ENCODE results near the gene ATP5F1D. TPM values are rescaled to one million over a fixed set of nuclear protein-coding genes. Genes with fewer than 3 reads are reported as not detected.

The ATP5F1D gene
- total and polyA plus RNA-seq, 2 experiments from 2014 or later, result 139 to 396 TPM

DNA sequence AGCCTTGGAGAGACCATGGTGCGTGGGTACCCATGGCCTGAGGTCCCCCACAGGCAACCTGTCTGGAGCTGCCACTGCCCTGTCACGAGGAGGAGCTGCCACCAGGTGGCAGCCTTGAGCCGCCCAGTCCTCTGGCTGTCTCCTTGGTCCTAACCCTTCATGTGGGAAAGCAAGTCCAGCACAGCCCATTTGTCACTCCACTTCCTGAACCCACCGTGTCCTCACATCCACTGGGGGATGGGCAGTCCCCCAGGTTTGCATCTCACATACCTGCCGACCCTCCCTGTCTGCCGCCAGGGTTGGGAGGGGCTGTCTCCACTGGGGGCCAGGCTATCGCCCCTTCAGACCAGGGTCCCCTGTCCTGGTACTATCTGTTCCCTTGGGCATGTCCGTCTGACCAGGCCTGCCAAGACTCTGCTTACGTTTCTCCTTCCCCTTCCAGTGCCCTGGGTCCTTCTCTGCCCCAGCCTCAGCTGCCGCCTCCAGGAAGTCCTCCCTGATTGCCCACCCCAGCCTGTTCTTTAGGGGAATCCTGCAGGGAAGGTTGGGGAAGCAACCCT lies 38.3 kb downstream of the ATP5F1D start:
- Mint-ChIP-seq H3K36me3 (ENCODE audit: low read depth) (peaks cover 12% of the 10 kb centered on the region; the same call in 2 of the 3 replicates), H3K27ac (peak overlapping the region; percentile 67; the same call in 1 of the 2 replicates)

DNA sequence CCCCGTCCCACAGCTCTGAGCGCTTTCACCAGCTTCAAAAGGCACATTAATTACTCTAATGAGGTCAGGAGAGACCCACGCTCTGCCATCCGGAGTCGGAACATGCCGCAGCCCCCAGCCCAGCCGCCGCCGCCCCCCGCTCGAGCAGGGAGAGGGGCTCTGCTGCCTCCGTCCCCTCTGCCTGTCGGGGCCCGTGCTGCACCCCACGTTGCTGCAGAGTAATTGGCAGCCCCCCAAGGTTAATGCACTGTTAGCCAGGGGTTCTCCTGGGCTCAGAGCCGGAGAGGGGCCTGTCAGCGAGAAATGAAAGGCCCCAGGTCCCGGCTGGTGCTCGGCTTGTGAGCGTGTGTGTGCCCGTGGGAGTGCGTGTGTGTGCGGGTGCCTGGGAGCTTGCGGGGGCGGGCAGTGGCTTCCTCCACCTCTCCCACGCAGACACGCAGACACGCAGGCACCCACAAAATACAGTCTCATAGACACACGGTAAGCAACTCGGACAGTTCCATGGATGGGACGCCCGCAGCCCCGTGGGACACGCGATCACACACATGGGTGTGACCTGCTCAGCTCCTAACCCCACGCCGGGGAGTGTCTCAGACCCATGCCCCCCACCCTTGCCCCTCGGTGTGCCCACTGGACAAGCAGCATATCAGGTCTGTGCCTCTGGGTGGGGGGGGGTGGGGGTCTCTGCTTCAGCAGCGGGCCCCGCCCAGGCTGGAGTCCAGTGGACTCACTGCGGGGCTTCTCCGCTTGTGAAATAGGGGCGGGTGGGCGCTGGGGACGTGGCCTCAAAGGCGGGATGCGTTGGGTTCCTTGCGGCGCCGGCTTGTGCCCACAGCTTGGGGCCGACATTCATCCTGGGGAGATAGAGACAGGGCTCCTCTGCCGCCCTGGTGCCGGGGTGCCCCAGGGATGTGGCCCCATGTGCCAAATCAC lies 39.4 kb downstream of the ATP5F1D start:
- H3K79me2 ChIP-seq (replicated peaks; ENCODE audit: insufficient read depth), result peaks cover 6% of the 10 kb centered on the region
- TF ChIP-seq JUNB (IDR thresholded peaks at IDR 0.05; ENCODE audit: unreplicated experiment) (no peak), EZH2phosphoT487 (IDR thresholded peaks at IDR 0.05; ENCODE audit: unreplicated experiment) (no peak), STAT1 (IDR thresholded peaks at IDR 0.05; ENCODE audit: unreplicated experiment) (no peak)
- TF ChIP-seq, protein P1, sequence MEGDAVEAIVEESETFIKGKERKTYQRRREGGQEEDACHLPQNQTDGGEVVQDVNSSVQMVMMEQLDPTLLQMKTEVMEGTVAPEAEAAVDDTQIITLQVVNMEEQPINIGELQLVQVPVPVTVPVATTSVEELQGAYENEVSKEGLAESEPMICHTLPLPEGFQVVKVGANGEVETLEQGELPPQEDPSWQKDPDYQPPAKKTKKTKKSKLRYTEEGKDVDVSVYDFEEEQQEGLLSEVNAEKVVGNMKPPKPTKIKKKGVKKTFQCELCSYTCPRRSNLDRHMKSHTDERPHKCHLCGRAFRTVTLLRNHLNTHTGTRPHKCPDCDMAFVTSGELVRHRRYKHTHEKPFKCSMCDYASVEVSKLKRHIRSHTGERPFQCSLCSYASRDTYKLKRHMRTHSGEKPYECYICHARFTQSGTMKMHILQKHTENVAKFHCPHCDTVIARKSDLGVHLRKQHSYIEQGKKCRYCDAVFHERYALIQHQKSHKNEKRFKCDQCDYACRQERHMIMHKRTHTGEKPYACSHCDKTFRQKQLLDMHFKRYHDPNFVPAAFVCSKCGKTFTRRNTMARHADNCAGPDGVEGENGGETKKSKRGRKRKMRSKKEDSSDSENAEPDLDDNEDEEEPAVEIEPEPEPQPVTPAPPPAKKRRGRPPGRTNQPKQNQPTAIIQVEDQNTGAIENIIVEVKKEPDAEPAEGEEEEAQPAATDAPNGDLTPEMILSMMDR (conservative IDR thresholded peaks at IDR 0.05; ENCODE audit: low read depth in 2 of 2), result no peak
- TF ChIP-seq, protein P2, sequence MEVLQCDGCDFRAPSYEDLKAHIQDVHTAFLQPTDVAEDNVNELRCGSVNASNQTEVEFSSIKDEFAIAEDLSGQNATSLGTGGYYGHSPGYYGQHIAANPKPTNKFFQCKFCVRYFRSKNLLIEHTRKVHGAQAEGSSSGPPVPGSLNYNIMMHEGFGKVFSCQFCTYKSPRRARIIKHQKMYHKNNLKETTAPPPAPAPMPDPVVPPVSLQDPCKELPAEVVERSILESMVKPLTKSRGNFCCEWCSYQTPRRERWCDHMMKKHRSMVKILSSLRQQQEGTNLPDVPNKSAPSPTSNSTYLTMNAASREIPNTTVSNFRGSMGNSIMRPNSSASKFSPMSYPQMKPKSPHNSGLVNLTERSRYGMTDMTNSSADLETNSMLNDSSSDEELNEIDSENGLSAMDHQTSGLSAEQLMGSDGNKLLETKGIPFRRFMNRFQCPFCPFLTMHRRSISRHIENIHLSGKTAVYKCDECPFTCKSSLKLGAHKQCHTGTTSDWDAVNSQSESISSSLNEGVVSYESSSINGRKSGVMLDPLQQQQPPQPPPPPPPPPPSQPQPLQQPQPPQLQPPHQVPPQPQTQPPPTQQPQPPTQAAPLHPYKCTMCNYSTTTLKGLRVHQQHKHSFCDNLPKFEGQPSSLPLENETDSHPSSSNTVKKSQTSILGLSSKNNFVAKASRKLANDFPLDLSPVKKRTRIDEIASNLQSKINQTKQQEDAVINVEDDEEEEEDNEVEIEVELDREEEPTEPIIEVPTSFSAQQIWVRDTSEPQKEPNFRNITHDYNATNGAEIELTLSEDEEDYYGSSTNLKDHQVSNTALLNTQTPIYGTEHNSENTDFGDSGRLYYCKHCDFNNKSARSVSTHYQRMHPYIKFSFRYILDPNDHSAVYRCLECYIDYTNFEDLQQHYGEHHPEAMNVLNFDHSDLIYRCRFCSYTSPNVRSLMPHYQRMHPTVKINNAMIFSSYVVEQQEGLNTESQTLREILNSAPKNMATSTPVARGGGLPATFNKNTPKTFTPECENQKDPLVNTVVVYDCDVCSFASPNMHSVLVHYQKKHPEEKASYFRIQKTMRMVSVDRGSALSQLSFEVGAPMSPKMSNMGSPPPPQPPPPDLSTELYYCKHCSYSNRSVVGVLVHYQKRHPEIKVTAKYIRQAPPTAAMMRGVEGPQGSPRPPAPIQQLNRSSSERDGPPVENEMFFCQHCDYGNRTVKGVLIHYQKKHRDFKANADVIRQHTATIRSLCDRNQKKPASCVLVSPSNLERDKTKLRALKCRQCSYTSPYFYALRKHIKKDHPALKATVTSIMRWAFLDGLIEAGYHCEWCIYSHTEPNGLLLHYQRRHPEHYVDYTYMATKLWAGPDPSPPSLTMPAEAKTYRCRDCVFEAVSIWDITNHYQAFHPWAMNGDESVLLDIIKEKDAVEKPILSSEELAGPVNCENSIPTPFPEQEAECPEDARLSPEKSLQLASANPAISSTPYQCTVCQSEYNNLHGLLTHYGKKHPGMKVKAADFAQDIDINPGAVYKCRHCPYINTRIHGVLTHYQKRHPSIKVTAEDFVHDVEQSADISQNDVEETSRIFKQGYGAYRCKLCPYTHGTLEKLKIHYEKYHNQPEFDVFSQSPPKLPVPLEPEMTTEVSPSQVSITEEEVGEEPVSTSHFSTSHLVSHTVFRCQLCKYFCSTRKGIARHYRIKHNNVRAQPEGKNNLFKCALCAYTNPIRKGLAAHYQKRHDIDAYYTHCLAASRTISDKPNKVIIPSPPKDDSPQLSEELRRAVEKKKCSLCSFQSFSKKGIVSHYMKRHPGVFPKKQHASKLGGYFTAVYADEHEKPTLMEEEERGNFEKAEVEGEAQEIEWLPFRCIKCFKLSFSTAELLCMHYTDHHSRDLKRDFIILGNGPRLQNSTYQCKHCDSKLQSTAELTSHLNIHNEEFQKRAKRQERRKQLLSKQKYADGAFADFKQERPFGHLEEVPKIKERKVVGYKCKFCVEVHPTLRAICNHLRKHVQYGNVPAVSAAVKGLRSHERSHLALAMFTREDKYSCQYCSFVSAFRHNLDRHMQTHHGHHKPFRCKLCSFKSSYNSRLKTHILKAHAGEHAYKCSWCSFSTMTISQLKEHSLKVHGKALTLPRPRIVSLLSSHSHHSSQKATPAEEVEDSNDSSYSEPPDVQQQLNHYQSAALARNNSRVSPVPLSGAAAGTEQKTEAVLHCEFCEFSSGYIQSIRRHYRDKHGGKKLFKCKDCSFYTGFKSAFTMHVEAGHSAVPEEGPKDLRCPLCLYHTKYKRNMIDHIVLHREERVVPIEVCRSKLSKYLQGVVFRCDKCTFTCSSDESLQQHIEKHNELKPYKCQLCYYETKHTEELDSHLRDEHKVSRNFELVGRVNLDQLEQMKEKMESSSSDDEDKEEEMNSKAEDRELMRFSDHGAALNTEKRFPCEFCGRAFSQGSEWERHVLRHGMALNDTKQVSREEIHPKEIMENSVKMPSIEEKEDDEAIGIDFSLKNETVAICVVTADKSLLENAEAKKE (CRISPR knock-in tag; IDR thresholded peaks at IDR 0.05), result no peak

More for the DNA sequence above, 38.3 kb downstream of the ATP5F1D start:
- TF ChIP-seq, protein P1 (conservative IDR thresholded peaks at IDR 0.05; ENCODE audit: low read depth in 2 of 2), result peak; percentile 94 to 96
- TF ChIP-seq STAT1 (IDR thresholded peaks at IDR 0.05; ENCODE audit: unreplicated experiment) (no peak), NANOG (IDR thresholded peaks at IDR 0.05; ENCODE audit: borderline replicate concordance) (no peak), EZH2phosphoT487 (IDR thresholded peaks at IDR 0.05; ENCODE audit: unreplicated experiment) (no peak), CREB1 (CRISPR knock-in tag; IDR thresholded peaks at IDR 0.05; ENCODE audit: low read depth) (0 out of 2 replicates have a peak, but pooled peaks have one; percentile 11)
- Histone ChIP-seq H4K20me1 (replicated peaks; ENCODE audit: insufficient read depth) (no peaks in the 10 kb centered on the region), H3K4me1 (ENCODE audit: insufficient read depth) (0 out of 2 replicates have a peak, but pooled peaks cover 3% of the 10 kb centered on the region), H2AFZ (no peak overlapping the region), H3K79me2 (replicated peaks; ENCODE audit: insufficient read depth) (peaks cover 6% of the 10 kb centered on the region), H3K4me2 (no peak overlapping the region), H3K27ac (ENCODE audit: low read depth) (0 out of 2 replicates have a peak overlapping the region, but pooled peaks have one; percentile 69), H3F3A (replicated peaks; ENCODE audit: low read depth) (peaks cover 28% of the 10 kb centered on the region), H3K36me3 (ENCODE audit: insufficient read depth) (no peaks in the 10 kb centered on the region), H3K4me3 (no peak overlapping the region), H3K9me2 (ENCODE audit: insufficient read depth) (no peaks in the 10 kb centered on the region), H3K27me3 (ENCODE audit: insufficient read depth) (peaks cover 11% of the 10 kb centered on the region)
- ATAC-seq (peak; percentile 34), DNase-seq (ENCODE audit: low spot score) (peak; percentile 86)
- peaks cover 21% of the 10 kb centered on the region for H3K27me3 Mint-ChIP-seq (ENCODE audit: insufficient read depth, low read depth, poor library complexity)
- H3K4me3 Mint-ChIP-seq, result no peak overlapping the region; the same call in 2 of the 3 replicates
- H3K4me1 Mint-ChIP-seq, result peaks cover 22% of the 10 kb centered on the region
- no peaks in the 10 kb centered on the region; the same call in 2 of the 3 replicates for H3K9me3 Mint-ChIP-seq

More for the DNA sequence above, 39.4 kb downstream of the ATP5F1D start:
- Mint-ChIP-seq H3K9me3 (no peaks in the 10 kb centered on the region; the same call in 2 of the 3 replicates), H3K27ac (0 out of 2 replicates have a peak overlapping the region, but pooled peaks have one; percentile 47), H3K36me3 (ENCODE audit: low read depth) (peaks cover 12% of the 10 kb centered on the region; the same call in 2 of the 3 replicates), H3K27me3 (ENCODE audit: insufficient read depth, low read depth, poor library complexity) (peaks cover 24% of the 10 kb centered on the region), H3K4me3 (no peak overlapping the region), H3K4me1 (peaks cover 24% of the 10 kb centered on the region)
- ATAC-seq, result no peak
- 0 out of 2 replicates have a peak, but pooled peaks cover 3% of the 10 kb centered on the region for H3K4me1 ChIP-seq (ENCODE audit: insufficient read depth)
- H3K4me3 ChIP-seq, result no peak overlapping the region
- peaks cover 29% of the 10 kb centered on the region for H3F3A ChIP-seq (replicated peaks; ENCODE audit: low read depth)
- H2AFZ ChIP-seq, result no peak overlapping the region
- no peak overlapping the region for H3K27ac ChIP-seq (ENCODE audit: low read depth)
- no peak for DNase-seq (ENCODE audit: low spot score)
- H3K4me2 ChIP-seq, result no peak overlapping the region
- H3K27me3 ChIP-seq (ENCODE audit: insufficient read depth), result peaks cover 18% of the 10 kb centered on the region
- no peaks in the 10 kb centered on the region for H3K36me3 ChIP-seq (ENCODE audit: insufficient read depth)
- H3K9me2 ChIP-seq (ENCODE audit: insufficient read depth), result no peaks in the 10 kb centered on the region
- H4K20me1 ChIP-seq (replicated peaks; ENCODE audit: insufficient read depth), result no peaks in the 10 kb centered on the region

All from GM23338 (cell line).